B cell (primary cell): ENCODE data around the gene UAP1L1.

ENCODE experiments used
- EZH2 ChIP-seq: IDR thresholded peaks from 2 replicates; pipeline ENCODE4 v1.6.1; 2012; ENCODE audit warnings: borderline replicate concordance, low read depth, mild to moderate bottlenecking, moderate library complexity, low read length; ENCODE audit not compliant: insufficient read depth, poor library complexity, severe bottlenecking
- TF ChIP-seq, protein P1 (sequence below): fragments of 200-600 bp; IDR thresholded peaks from one replicate; pipeline ENCODE4 v1.8.0; 2022; ENCODE audit warnings: antibody characterized with exemption, mild to moderate bottlenecking

GRCh38 chr9:137066096-137066861 lies 11.0 kb upstream of the UAP1L1 start:
- TF ChIP-seq, protein P1, sequence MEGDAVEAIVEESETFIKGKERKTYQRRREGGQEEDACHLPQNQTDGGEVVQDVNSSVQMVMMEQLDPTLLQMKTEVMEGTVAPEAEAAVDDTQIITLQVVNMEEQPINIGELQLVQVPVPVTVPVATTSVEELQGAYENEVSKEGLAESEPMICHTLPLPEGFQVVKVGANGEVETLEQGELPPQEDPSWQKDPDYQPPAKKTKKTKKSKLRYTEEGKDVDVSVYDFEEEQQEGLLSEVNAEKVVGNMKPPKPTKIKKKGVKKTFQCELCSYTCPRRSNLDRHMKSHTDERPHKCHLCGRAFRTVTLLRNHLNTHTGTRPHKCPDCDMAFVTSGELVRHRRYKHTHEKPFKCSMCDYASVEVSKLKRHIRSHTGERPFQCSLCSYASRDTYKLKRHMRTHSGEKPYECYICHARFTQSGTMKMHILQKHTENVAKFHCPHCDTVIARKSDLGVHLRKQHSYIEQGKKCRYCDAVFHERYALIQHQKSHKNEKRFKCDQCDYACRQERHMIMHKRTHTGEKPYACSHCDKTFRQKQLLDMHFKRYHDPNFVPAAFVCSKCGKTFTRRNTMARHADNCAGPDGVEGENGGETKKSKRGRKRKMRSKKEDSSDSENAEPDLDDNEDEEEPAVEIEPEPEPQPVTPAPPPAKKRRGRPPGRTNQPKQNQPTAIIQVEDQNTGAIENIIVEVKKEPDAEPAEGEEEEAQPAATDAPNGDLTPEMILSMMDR, result no peak
- no peak for TF ChIP-seq EZH2
